T-helper 1 cell (primary cell): Measurements from ENCODE around the gene STX7.

ENCODE experiments used
- DNase-seq, 5 donors: peaks; one replicate each; pipeline ENCODE4 v3.0.0-alpha.2; 2012 to 2020

Gene STX7

DNA sequence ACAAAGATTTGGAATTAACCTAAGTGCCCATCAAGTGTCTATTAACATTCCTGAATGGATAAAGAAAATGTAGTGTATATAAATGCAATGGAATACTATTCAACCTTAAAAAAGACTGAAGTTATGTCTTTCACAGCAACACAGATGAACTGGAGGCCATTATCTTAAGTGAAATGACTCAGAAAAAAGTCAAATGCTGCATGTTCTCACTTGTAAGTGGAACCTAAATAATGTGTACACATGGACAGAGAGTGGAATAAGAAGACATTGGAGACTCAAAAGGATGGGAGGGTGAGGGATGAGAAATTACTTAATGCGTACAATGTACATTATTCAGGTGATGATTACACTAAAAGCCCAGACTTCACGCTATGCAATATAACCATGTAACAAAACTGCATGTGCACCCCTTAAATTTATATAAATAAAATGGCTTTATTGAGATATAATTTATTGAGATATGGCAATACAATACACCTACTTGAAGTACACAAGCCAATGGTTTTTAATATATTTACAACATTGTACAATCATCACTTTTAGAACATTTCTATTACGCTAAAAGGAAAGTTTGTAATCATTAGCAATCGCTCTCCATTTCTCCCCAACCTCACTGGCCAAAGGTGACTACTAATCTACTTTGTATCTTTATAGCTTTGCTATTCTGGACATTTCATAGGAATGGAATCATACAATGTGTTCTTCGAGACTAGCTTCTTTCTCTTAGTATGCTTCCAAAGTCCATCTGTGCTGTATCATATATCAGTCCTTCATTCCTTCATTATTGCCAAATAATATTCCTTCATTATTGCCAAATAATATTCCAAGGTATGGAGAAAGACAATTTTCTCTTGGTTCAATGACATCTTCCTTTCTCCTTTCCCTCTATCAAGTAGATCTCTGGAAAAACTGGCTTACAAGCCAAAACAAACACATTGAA lies 5.8 kb downstream of the STX7 start:
- DNase-seq = no peak

DNA sequence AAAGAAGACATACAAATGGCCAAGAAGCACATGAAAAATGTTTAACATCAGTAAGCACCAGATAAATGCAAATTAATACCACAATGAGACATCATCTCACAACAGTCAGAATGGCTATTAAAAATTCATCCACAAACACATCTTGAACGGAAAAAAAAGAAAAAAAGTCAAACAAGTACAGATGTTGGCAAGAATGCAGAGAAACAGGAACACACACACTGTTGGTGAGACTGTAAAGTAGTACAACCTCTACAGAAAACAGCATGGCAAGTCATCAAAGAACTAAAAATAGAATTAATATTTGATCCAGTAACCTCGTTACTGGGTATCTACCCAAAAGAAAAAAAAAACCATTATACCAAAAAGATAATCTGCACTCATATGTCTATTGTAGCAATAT lies 6.5 kb downstream of the STX7 start:
- no peak for DNase-seq

DNA sequence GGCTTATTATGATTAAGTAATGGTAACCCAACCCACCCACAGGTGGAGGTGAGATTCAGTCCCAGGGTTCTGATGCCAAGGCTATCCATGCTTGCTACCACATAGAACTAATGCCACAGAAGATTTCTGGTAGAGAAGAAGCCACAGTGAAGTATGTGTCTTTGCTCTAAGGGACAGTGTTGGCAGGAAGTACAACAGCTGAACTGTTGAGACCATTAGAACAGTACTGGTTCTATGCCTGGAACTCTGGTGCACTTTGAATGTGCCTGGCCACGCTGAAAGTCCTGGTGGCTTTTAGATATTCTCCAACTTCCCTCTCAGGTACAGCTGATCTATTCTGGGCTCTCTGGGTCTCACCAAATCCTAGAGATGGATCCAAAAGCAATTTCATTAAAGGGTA lies 7.8 kb downstream of the STX7 start:
- DNase-seq = no peak

- no peak for DNase-seq
Measured at GRCh38 chr6:132504757-132505156, 8.2 kb downstream of the STX7 start.

GRCh38 chr6:132499757-132500156 lies 13.2 kb downstream of the STX7 start:
- DNase-seq = no peak

DNA sequence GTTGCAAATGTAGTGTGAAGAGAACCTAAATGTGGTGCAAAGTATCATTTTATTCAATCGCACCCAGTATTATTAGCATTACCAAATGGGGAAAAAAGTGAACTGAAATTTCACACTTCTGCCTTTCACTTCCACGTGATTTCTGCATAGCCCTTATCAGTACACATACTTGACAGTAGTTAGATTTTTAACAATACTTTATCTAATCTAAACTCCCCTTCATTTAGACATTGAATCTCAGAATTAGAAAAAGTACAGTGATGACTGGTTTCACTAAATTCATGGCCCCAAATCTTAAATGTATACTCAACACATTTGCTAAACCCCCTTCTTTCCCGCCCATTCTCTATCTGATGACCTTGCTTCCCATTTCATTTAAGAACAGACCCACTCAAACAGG lies 14.3 kb downstream of the STX7 start:
- DNase-seq = no peak

GRCh38 chr6:132496519-132497180 lies 16.3 kb downstream of the STX7 start:
- DNase-seq = no peak

- DNase-seq = peak in 1 of 5 donors; percentile 9
Measured at GRCh38 chr6:132495604-132496079, 17.3 kb downstream of the STX7 start.

GRCh38 chr6:132494954-132495353 lies 18.0 kb downstream of the STX7 start:
- peak in 1 of 5 donors; percentile 19 for DNase-seq

DNA sequence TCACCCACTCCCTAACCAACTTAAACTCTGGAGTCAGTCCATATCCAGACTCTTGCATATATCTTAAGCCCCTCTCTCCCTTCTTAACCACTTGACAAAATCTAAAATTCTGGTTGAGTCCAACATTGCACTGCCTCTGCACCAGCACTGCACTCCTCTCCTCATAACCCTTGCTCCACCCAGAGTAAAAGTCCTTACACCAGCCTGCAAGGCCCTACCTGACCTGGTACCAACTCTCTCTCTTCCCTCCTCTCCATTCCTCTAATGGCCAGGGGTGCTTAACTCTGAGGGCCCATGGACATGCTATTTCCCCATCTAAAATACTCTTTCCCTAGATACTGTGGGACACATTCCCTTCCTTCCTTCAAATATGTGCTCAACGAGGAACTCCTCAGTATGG lies 21.0 kb downstream of the STX7 start:
- no peak for DNase-seq

DNA sequence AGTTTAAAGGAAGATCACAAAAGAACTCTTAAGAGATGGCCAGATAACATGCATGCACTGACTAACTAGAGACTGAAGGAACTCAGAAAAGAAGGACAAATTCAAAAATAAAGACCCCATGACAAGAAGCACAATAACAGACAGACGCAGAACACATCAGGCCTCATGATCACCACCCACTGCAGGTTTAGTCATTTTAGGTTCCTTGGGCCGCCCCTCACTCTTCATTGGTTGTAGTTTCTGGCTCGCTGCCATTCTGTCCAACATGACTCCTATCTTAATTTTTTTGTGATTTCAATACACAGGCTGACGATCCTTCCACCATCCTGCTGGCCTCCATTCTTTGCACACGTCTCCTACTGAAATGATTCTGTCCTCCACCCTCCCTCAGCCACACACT lies 21.6 kb downstream of the STX7 start:
- no peak for DNase-seq

GRCh38 chr6:132490478-132491204 lies 22.3 kb downstream of the STX7 start:
- no peak for DNase-seq

- no peak for DNase-seq
Measured at GRCh38 chr6:132490024-132490423, 22.9 kb downstream of the STX7 start.

- no peak for DNase-seq
Measured at GRCh38 chr6:132489376-132489775, 23.5 kb downstream of the STX7 start.

GRCh38 chr6:132487762-132488161 lies 25.2 kb downstream of the STX7 start:
- DNase-seq = no peak

DNA sequence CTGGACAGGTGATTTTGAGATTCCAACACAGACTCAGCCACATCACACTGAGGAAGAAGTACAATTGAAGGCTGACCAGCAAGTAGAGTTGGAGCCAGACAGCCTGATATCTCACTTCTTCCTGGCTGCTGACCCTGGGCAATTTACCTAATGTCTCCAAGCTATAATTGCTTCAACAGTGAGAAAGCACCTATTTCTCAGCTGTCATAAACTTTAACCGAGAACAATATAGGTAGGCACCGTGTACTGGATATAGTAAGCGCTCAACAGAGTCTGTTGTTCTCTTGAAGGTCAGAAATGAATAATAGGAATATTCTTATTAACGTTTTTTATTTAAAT lies 28.3 kb downstream of the STX7 start:
- DNase-seq = no peak

GRCh38 chr6:132483779-132484679 lies 28.9 kb downstream of the STX7 start:
- peak in 4 of 5 donors; percentile 24 to 55 (median 37) for DNase-seq

DNA sequence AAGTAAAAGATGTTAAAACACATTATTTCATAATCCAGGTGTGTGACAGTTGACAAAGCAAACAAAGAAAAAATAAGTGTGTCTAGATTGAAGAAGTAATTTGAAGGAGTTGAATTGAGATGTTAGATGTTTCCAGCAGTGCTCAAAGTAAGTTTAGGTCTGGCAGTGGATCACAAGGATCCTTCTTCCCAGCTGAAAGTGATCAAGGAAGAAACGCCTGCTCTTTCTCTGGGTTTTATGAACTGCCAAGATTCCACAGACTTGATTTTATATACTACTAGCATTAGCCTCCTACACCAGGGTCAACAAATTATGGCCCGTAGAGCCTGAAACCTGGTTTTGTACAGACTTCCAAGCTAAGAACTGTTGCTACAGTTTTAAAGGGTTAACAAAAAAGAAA lies 30.3 kb downstream of the STX7 start:
- no peak for DNase-seq

DNA sequence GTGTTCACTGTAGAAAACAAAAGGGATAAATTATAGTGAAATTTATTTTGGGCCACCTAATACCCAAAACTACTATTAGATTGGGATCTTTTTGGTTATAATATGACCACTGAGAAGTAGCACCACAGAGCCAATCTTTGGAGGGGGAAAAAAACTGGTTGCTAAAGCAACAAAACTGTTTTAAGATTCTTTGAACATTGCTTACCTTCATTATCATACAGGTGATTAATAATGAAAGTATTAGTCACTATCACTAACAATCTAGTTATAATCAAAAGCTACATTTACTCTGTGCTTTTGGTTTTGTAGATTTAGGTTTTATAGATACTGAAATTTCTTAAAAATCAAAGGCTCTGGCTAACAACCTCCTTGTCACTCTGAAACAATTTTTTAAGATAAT lies 31.7 kb downstream of the STX7 start:
- no peak for DNase-seq

- no peak for DNase-seq
Measured at GRCh38 chr6:132479131-132479530, 33.8 kb downstream of the STX7 start.

DNA sequence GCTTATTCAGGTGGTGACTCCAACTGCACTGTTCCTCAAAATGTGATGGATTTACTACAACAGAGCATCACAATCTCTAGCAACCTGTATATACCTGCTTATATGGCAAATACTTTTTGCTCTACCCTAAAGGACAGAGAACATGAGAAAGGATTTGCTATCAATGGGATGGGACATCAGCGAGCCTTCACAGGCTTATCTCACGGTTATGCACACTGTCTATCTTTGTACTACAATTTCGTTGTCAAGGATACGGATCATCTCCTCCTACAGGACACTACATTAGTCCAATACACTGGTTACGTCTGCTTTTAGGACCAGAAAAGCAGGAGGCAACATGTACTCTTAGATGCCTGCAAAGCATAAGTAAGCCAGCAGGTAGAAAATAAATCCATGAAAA lies 34.2 kb downstream of the STX7 start:
- DNase-seq = no peak

DNA sequence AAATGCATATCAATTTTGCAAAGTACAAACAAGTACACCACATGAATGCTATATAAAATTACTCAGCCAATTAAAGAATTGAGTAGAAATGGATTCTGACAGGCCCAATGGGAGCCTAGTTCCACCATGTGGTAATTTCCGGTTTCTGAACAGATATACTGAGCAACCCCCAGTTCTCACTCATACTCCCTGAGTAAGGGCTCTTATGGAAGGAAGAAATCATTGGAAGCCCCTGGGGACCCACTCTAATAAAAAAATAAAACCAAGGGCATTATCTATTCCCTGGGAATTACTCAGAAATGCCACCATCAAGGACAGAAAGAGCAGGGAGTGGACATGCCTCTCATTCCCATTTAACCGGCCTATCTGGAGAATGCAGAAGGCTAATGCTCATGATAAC lies 34.6 kb downstream of the STX7 start:
- no peak for DNase-seq
